ENCODE results near the gene CCDC59. TPM values are rescaled to one million over a fixed set of nuclear protein-coding genes. Genes with fewer than 3 reads are reported as not detected.

CCDC59 gene
- total RNA-seq, 1 donor from 2014 or later: 42.2 TPM

- Histone ChIP-seq H3K36me3 (peaks cover 0 to 37% of the 10 kb centered on the region in 2 donors), H3K4me1 (peaks cover 10% of the 10 kb centered on the region), H3K27ac (no peak overlapping the region), H3K9me3 (no peaks in the 10 kb centered on the region), H3K4me3 (no peak overlapping the region), H3K27me3 (no peaks in the 10 kb centered on the region)
- no peak for DNase-seq (ENCODE audit: extremely low spot score in 2 of 2)
- intact Hi-C loops (cut with DNase I): no loop called here
- TF ChIP-seq POLR2AphosphoS5 (IDR thresholded peaks at IDR 0.05; ENCODE audit: insufficient read depth in 1 of 2, low read depth in 1 of 2): no peak
- TF ChIP-seq CTCF (IDR thresholded peaks at IDR 0.05): no peak
- TF ChIP-seq POLR2A (IDR thresholded peaks at IDR 0.05): no peak
These were observed 8.0 kb downstream of the CCDC59 start for GRCh38 chr12:82350161-82350560.

- H3K36me3 ChIP-seq: no peaks in the 10 kb centered on the region
- H3K4me1 ChIP-seq: no peaks in the 10 kb centered on the region
- no peaks in the 10 kb centered on the region for H3K27me3 ChIP-seq
- no peaks in the 10 kb centered on the region for H3K9me3 ChIP-seq
- H3K4me3 ChIP-seq: no peak overlapping the region
- intact Hi-C loops (cut with DNase I): no loop called here
- TF ChIP-seq POLR2A (IDR thresholded peaks at IDR 0.05) (no peak), CTCF (IDR thresholded peaks at IDR 0.05) (no peak)
- no peak for DNase-seq (ENCODE audit: extremely low spot score in 2 of 2)
- H3K27ac ChIP-seq: no peak overlapping the region
These were observed 28.7 kb downstream of the CCDC59 start for GRCh38 chr12:82329508-82329907.

GRCh38 chr12:82327861-82328260, 30.3 kb downstream of the CCDC59 start:
- no peak for DNase-seq (ENCODE audit: extremely low spot score in 2 of 2)
- intact Hi-C loops (cut with DNase I): no loop called here
- Histone ChIP-seq H3K36me3 (no peaks in the 10 kb centered on the region), H3K4me3 (no peak overlapping the region), H3K9me3 (no peaks in the 10 kb centered on the region), H3K27me3 (no peaks in the 10 kb centered on the region), H3K4me1 (no peaks in the 10 kb centered on the region), H3K27ac (no peak overlapping the region)
- no peak for TF ChIP-seq CTCF (IDR thresholded peaks at IDR 0.05)
- TF ChIP-seq POLR2AphosphoS5 (IDR thresholded peaks at IDR 0.05; ENCODE audit: insufficient read depth in 1 of 2, low read depth in 1 of 2): no peak
- no peak for TF ChIP-seq POLR2A (IDR thresholded peaks at IDR 0.05)

- H3K36me3 ChIP-seq: no peaks in the 10 kb centered on the region
- no peaks in the 10 kb centered on the region for H3K9me3 ChIP-seq
- TF ChIP-seq POLR2AphosphoS5 (IDR thresholded peaks at IDR 0.05; ENCODE audit: insufficient read depth in 1 of 2, low read depth in 1 of 2) (no peak), CTCF (IDR thresholded peaks at IDR 0.05) (peak in 2 of 3 experiments; percentile 30 to 38)
- no peak for DNase-seq (ENCODE audit: extremely low spot score in 2 of 2)
- no peaks in the 10 kb centered on the region for H3K27me3 ChIP-seq
- no peaks in the 10 kb centered on the region for H3K4me1 ChIP-seq
- intact Hi-C loops (cut with DNase I): no loop called here
- no peak overlapping the region for H3K4me3 ChIP-seq
- H3K27ac ChIP-seq: no peak overlapping the region
These were observed 31.2 kb downstream of the CCDC59 start for GRCh38 chr12:82326905-82327503.

GRCh38 chr12:82325540-82326336, 32.4 kb downstream of the CCDC59 start:
- Histone ChIP-seq H3K27me3 (no peaks in the 10 kb centered on the region), H3K36me3 (no peaks in the 10 kb centered on the region), H3K4me3 (no peak overlapping the region), H3K27ac (no peak overlapping the region), H3K4me1 (no peaks in the 10 kb centered on the region), H3K9me3 (no peaks in the 10 kb centered on the region)
- intact Hi-C loops (cut with DNase I): no loop called here
- DNase-seq (ENCODE audit: extremely low spot score in 2 of 2): no peak
- TF ChIP-seq CTCF (IDR thresholded peaks at IDR 0.05) (no peak), POLR2AphosphoS5 (IDR thresholded peaks at IDR 0.05; ENCODE audit: insufficient read depth in 1 of 2, low read depth in 1 of 2) (no peak), POLR2A (IDR thresholded peaks at IDR 0.05) (no peak)
